NCI-H1694 treated with DMSO at 0.1 percent for 48 hours (cell line): ENCODE measurements around the gene HSD3B1.

Experiments
- DNase-seq: peaks from one replicate; lab custom pipeline; 2025; lab: John Stamatoyannopoulos, UW

Gene HSD3B1

GRCh38 chr1:119506941-119507340, at the start of gene HSD3B1:
HSD3B1 (plus strand) TSS chr1:119507210; CDS start chr1:119507477, 267 bp downstream.
- DNase-seq: no peak

GRCh38 chr1:119462964-119463363, 44.0 kb upstream of the HSD3B1 start:
- DNase-seq: no peak

- DNase-seq: no peak
These were observed 43.4 kb upstream of the HSD3B1 start for GRCh38 chr1:119463569-119463968.

- no peak for DNase-seq
These were observed 40.6 kb upstream of the HSD3B1 start for GRCh38 chr1:119466445-119466844.

- DNase-seq: no peak
These were observed 39.8 kb upstream of the HSD3B1 start for GRCh38 chr1:119467219-119467618.

- no peak for DNase-seq
These were observed 38.9 kb upstream of the HSD3B1 start for GRCh38 chr1:119467857-119468668.

DNA sequence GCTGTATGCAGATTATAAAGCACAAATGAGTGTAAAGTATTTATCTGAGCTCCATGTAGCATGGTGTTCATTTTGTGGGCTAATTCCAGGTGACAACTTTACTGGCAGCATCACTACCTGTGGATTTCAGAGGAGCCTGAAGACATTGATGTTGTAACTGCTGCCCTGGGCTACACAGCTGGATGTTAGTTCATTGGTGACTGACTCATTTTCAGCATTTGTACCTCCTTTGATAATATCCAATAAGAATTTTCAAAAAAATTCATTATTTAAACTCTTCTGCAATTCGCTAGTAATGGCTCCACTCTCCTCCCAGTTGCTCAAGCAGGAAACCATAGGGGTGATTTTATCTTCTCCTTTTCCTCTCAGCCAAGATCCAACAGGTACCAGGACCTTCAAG, 37.3 kb upstream of the HSD3B1 start:
- no peak for DNase-seq

DNA sequence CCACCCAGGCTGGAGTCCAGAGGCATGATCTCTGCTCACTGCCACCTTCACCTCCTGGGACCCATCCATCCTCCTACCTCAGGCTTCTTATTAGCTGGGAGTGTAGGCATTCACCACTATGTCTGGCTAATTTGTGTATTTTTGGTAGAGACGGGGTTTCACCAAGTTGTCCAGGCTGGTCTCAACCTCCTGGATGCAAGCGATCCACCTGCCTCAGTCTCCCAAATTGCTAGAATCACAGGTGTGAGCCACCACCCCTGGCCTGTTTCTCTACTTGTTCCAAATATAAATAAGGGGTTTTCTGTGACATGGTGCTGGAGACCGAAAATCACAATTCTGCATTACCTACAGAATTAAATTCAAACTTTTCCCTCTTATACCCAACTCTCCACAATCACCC, 36.6 kb upstream of the HSD3B1 start:
- no peak for DNase-seq

DNA sequence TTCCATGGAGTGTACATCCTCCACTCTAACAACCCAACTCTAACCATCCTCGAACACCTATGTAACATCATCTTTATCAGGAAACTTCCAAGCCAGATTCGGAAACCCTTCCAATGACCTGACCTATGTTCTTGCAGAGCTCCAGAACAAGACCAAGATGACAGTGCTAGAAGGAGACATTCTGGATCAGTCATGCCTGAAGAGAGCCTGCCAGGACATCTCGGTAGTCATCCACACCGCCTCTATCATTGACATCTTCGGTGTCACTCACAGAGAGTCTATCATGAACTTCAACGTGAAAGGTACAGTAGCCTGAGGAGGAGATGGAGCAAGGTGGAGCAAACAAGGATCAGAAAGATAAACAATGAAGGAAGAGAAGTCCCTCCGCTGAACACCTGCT, 36.1 kb upstream of the HSD3B1 start:
- DNase-seq: no peak

- DNase-seq: no peak
These were observed 35.4 kb upstream of the HSD3B1 start for GRCh38 chr1:119471566-119471965.

DNA sequence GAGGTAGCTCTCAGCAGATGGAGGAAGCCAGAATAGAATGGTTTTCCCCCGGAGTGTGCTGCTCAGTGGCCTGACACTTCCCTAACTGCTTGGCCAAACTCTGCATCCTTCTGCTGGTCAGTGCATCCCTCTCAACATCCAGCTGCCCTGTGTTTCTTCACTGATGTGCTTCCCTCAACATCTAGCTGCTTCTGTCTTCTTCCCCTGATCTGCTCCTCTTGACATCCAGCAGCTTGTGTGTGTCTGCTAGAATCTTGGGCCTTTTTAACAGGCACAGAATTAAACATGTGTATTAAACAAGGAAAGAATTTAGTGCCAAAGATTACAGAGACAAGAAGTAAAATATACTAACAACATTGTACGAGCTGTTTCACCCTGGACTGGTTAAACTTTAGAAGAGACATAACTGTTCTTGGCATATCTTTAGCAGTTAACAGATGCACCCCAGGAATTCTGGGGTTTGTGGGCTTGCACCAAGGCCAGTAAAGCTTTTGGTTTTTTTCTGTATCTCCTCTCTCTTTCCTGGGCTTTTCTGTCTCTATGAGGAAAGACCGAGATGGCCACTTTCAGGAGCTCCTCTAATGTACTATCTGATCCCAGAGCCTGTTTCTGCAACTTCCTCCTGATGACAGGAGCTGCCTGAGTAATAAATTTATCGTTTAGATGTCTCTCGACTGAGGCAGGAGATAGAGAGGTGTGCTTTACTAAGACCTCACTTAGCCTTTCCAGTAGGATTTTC, 34.8 kb upstream of the HSD3B1 start:
- DNase-seq: no peak

GRCh38 chr1:119472819-119473175, 34.2 kb upstream of the HSD3B1 start:
- DNase-seq: no peak

DNA sequence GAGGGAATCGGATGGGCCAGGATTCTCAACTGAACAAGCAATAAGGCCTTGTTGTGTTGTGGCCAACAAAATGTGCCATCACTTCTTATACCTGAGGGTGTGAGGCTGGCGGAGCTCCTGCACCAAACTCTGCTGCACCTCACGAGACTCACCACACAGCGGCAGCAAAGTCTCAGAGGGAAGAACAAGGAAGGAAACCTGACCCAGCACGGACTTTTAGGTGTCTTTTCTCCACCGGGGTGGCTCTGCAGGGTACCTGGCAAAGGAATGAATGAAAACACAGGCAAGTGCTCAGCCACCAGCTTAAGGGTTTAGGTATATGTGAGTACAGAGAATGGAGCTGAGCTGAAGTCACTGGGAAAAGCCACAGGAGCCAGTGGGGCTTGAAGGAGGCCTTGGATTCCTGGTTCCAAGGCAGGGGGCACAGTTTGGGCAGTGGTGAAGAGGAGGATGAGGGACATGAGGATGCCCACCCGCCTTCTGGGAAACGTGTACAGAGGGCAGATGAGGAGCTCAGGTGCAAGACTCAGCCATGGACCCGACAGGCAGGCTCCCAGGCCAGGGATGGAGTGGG, 31.1 kb upstream of the HSD3B1 start:
- DNase-seq: no peak

GRCh38 chr1:119477710-119478109, 29.3 kb upstream of the HSD3B1 start:
- DNase-seq: no peak

DNA sequence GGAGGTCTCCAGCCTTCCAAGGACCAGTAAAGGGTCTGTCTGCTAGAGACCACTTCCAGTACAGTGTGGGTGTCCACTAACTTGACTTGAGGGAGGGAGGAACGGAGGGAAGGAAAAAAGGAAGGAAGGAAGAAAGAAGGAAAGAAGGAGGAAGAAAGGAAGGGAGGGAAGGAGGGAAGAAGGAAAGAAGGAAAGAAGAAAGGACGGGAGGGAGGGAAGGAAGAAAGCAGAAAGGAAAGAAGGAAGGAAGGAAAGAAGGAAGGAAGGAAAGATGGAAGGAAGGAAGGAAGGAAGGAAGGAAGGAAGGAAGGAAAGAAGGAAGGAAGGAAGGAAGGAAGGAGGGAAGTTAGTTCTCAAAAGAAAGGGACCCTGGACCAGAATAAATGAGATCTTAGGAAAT, 26.8 kb upstream of the HSD3B1 start:
- no peak for DNase-seq

DNA sequence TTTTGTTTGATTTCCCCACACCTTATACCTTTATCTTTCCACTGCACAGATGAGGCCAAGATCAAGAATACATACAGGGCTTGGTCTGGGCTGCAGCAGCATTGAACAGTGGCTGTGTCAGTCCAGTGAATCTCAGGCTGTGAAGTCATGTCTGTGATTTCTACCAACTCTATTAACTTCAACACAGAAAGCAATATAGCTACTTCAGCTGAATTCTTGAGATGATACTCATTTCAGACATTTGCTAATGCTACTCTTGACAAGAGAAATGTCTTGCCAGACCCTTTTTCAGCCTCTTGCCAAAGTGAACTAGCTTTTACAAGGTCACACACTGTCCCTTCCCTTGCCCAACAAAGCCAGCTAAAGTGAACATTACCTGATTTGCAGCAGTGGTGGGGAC, 25.1 kb upstream of the HSD3B1 start:
- DNase-seq: no peak

- no peak for DNase-seq
These were observed 24.2 kb upstream of the HSD3B1 start for GRCh38 chr1:119482517-119483425.

DNA sequence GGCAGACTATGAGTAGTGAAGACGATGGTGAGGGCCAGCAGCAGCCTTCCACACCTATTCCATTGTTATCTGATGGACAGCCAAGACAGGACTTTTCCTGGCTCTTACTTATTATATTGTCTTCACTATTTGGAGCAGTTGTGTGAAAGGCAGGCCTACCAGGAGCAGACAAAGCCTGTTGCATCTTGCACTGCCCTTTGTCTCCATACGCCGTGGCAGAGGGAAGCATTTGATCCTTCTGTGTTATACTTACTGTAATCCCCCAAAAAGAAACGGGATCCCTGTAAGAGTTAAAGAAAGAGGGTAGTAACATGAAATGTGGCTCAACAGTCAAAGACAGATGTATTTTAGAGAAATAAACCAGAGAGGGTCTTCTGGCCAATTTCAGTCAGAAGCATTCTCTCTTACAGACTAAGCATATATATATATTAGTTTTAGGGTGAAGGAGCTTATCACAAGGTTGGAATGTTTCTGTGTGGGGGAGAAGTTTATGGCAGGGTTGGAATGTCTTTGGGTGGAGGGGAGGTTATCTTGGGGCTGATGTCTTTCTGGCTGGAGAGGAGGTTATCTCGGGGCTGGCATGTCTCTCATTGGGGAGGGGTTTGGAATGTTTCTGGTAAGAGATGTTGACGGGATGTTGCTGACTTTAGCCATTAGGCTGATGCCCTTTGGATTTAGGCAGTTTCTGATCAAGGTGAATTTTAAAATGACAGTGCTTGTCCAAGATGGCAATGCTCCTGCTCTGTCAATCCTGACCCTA, 23.4 kb upstream of the HSD3B1 start:
- no peak for DNase-seq

GRCh38 chr1:119485201-119485600, 21.8 kb upstream of the HSD3B1 start:
- DNase-seq: no peak

DNA sequence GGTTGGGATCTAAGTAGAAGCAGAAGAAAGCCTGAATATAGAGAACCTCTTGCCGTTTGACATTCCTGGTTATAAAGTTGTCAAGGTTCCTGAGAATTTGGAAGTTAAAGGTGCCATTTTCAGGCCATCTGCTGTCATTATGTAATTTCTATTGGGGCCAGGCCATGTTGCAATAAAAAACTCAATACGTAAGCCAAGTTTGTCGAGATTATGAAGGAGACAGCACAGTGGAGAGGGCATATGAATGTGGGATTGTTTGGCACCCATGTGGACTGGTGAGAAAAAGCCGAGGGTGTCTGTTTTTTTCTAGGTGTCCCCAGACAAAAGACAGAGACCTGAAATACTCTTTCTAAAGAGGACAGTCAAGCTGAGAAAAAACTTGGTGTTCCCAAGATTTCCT, 18.8 kb upstream of the HSD3B1 start:
- DNase-seq: no peak

GRCh38 chr1:119489201-119489600, 17.8 kb upstream of the HSD3B1 start:
- no peak for DNase-seq
